ENCODE measurements around the gene THAP9.
"Not testable (repeated sequence)": the region's sequence is repeated elsewhere in the genome, so short reads cannot be mapped to it uniquely, and the experiment has no call there.

THAP9 gene

GRCh38 chr4:82900411-82901182 lies at the start of gene THAP9:
Gene THAP9, plus strand, starts transcription at chr4:82900735. Its CDS starts 68 bp downstream, at chr4:82900803.
- peak; percentile 93 to 99 for DNase-seq (ENCODE audit: extremely low read depth in 1 of 2, low read depth in 1 of 2)

GRCh38 chr4:82851318-82851717 lies 49.2 kb upstream of the THAP9 start:
- DNase-seq (ENCODE audit: extremely low read depth in 1 of 2, low read depth in 1 of 2) = no peak

- DNase-seq (ENCODE audit: extremely low read depth in 1 of 2, low read depth in 1 of 2) = no peak
Observed at GRCh38 chr4:82851885-82852750, 48.4 kb upstream of the THAP9 start.

- no peak for DNase-seq (ENCODE audit: extremely low read depth in 1 of 2, low read depth in 1 of 2)
Observed at GRCh38 chr4:82852751-82853285, 47.7 kb upstream of the THAP9 start.

- DNase-seq (ENCODE audit: extremely low read depth in 1 of 2, low read depth in 1 of 2) = not testable (repeated sequence)
Observed at GRCh38 chr4:82860487-82860886, 40.0 kb upstream of the THAP9 start.

GRCh38 chr4:82861529-82861928 lies 39.0 kb upstream of the THAP9 start:
- DNase-seq (ENCODE audit: extremely low read depth in 1 of 2, low read depth in 1 of 2) = no peak

GRCh38 chr4:82864336-82864979 lies 36.1 kb upstream of the THAP9 start:
- DNase-seq (ENCODE audit: extremely low read depth in 1 of 2, low read depth in 1 of 2) = peak in 1 of 2 donors; percentile 3

GRCh38 chr4:82865592-82865991 lies 34.9 kb upstream of the THAP9 start:
- no peak for DNase-seq (ENCODE audit: extremely low read depth in 1 of 2, low read depth in 1 of 2)

GRCh38 chr4:82866033-82866432 lies 34.5 kb upstream of the THAP9 start:
- not testable (repeated sequence) for DNase-seq (ENCODE audit: extremely low read depth in 1 of 2, low read depth in 1 of 2)

- DNase-seq (ENCODE audit: extremely low read depth in 1 of 2, low read depth in 1 of 2) = no peak
Observed at GRCh38 chr4:82866706-82867385, 33.7 kb upstream of the THAP9 start.

- DNase-seq (ENCODE audit: extremely low read depth in 1 of 2, low read depth in 1 of 2) = no peak
Observed at GRCh38 chr4:82868572-82868971, 32.0 kb upstream of the THAP9 start.

- no peak for DNase-seq (ENCODE audit: extremely low read depth in 1 of 2, low read depth in 1 of 2)
Observed at GRCh38 chr4:82885410-82885809, 15.1 kb upstream of the THAP9 start.

GRCh38 chr4:82886147-82886942 lies 14.2 kb upstream of the THAP9 start:
- no peak for DNase-seq (ENCODE audit: extremely low read depth in 1 of 2, low read depth in 1 of 2)

GRCh38 chr4:82889287-82889686 lies 11.2 kb upstream of the THAP9 start:
- DNase-seq (ENCODE audit: extremely low read depth in 1 of 2, low read depth in 1 of 2) = no peak

GRCh38 chr4:82890528-82890900 lies 10.0 kb upstream of the THAP9 start:
- no peak for DNase-seq (ENCODE audit: extremely low read depth in 1 of 2, low read depth in 1 of 2)

- DNase-seq (ENCODE audit: extremely low read depth in 1 of 2, low read depth in 1 of 2) = peak; percentile 96 to 97
Observed at GRCh38 chr4:82890901-82891706, 9.4 kb upstream of the THAP9 start, which contains the start of gene SEC31A. Gene SEC31A, minus strand, starts transcription at chr4:82891153. Its CDS starts 9,217 bp downstream, at chr4:82881936.

GRCh38 chr4:82891707-82892466 lies 8.6 kb upstream of the THAP9 start:
- no peak for DNase-seq (ENCODE audit: extremely low read depth in 1 of 2, low read depth in 1 of 2)

GRCh38 chr4:82892467-82892802 lies 8.1 kb upstream of the THAP9 start:
- no peak for DNase-seq (ENCODE audit: extremely low read depth in 1 of 2, low read depth in 1 of 2)

Data from stimulated activated CD8-positive, alpha-beta memory T cell treated with anti-CD3 and anti-CD28 coated beads, Interleukin-7, amount 100 ng/mL, for 48 hours (primary cell).